Small intestine (tissue), 16 donors: Measurements from ENCODE around the gene N4BP3. TPM values are rescaled to one million over a fixed set of nuclear protein-coding genes. Genes with fewer than 3 reads are reported as not detected.

Experiments used
- DNase-seq, 2 donors: peaks; one replicate each; pipeline versions ENCODE4 v3.0.0 to v3.0.0-alpha.2; 2013
- FAIRE-seq: peaks from 2 replicates; lab custom pipeline; 2012; peaks lifted over from hg19 to GRCh38; lab: Jason Lieb, UNC
- H3K27ac ChIP-seq, 3 donors: one replicate each; pipeline ENCODE4 v1.5.1; 2013; ENCODE audit warnings: low read length in 2 of 3, mild to moderate bottlenecking in 2 of 3, control low read depth in 1 of 3, inconsistent platforms in 1 of 3, low read depth in 1 of 3, moderate library complexity in 1 of 3
- H3K27me3 ChIP-seq, 3 donors: one replicate each; pipeline ENCODE4 v1.6.1; 2013; ENCODE audit warnings: low read length in 3 of 3, inconsistent platforms in 1 of 3; ENCODE audit not compliant: control insufficient read depth in 3 of 3, insufficient read depth in 3 of 3
- H3K36me3 ChIP-seq, 3 donors: one replicate each; pipeline ENCODE4 v1.6.1; 2013; ENCODE audit warnings: low read length in 3 of 3, inconsistent platforms in 1 of 3, low read depth in 1 of 3, mild to moderate bottlenecking in 1 of 3, moderate library complexity in 1 of 3; ENCODE audit not compliant: control insufficient read depth in 3 of 3, insufficient read depth in 2 of 3
- H3K4me1 ChIP-seq, 3 donors: one replicate each; pipeline ENCODE4 v1.6.1; 2013; ENCODE audit warnings: low read length in 2 of 3, inconsistent platforms in 1 of 3, low read depth in 1 of 3, mild to moderate bottlenecking in 1 of 3, moderate library complexity in 1 of 3; ENCODE audit not compliant: control insufficient read depth in 3 of 3, insufficient read depth in 2 of 3
- H3K4me3 ChIP-seq, 3 donors: one replicate each; pipeline ENCODE4 v1.5.1; 2013; ENCODE audit warnings: low read length in 3 of 3, control low read depth in 1 of 3, inconsistent platforms in 1 of 3, low read depth in 1 of 3, mild to moderate bottlenecking in 1 of 3, moderate library complexity in 1 of 3
- H3K9me3 ChIP-seq, 2 donors: one replicate each; pipeline ENCODE4 v1.6.1; 2013; ENCODE audit warnings: low read depth in 1 of 2, low read length in 1 of 2; ENCODE audit not compliant: control insufficient read depth in 2 of 2, insufficient read depth in 1 of 2
- WGBS, 3 donors: extraction: QIAGEN DNeasy Blood & Tissue Kit; methylation state at CpG; one replicate each; pipeline ENCODE4 v1.1.7; 2013; 5-methylcytosine and 5-hydroxymethylcytosine counted together
- long read RNA-seq, 10 donors: transcript quantifications; one replicate each; lab custom pipeline, GENCODE V29; 2026
- polyA plus RNA-seq, 4 donors: library from polyadenylated mRNA; stranded (reverse) in 3 of 4; unstranded in 1 of 4; fragments of 200-250 nt in 3 of 4; fragments of 120-200 nt in 1 of 4; gene quantifications; one replicate each; pipeline versions ENCODE4 v1.2.1 to v1.2.3, GENCODE V29; 2013
- donor health status: healthy with polysubstance abuse.
- donor health status: control.
- donor health status: control.
- donor health status: Bipolar disorder and iron deficiency.
- donor health status: healthy.

N4BP3 gene, protein sequence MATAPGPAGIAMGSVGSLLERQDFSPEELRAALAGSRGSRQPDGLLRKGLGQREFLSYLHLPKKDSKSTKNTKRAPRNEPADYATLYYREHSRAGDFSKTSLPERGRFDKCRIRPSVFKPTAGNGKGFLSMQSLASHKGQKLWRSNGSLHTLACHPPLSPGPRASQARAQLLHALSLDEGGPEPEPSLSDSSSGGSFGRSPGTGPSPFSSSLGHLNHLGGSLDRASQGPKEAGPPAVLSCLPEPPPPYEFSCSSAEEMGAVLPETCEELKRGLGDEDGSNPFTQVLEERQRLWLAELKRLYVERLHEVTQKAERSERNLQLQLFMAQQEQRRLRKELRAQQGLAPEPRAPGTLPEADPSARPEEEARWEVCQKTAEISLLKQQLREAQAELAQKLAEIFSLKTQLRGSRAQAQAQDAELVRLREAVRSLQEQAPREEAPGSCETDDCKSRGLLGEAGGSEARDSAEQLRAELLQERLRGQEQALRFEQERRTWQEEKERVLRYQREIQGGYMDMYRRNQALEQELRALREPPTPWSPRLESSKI
- 1 to 10 TPM in 2 of 4 donors, under 1 TPM in 2; 0.22 to 2.1 (median 0.94) TPM for polyA plus RNA-seq
- long read RNA-seq, donor 1 = 0 reads
- long read RNA-seq, donor 2 = 0 reads
- long read RNA-seq, donor 3 = 0 reads
- long read RNA-seq, donor 4 = 0 reads
- long read RNA-seq, donor 5, full-length matches to known transcripts = 1 of 1 reads
- long read RNA-seq, donor 5, partial matches to known transcripts = 0 of 1 reads
- long read RNA-seq, donor 5, other reads (novel, unspliced or antisense) = 0 of 1 reads
- long read RNA-seq, donor 6 = 0 reads
- long read RNA-seq, donor 7, full-length matches to known transcripts = 3 of 11 reads
- long read RNA-seq, donor 7, partial matches to known transcripts = 8 of 11 reads
- long read RNA-seq, donor 7, other reads (novel, unspliced or antisense) = 0 of 11 reads
- long read RNA-seq, donor 8 = 0 reads
- long read RNA-seq, donor 9 = 0 reads
- long read RNA-seq, donor 10 = 0 reads

DNA sequence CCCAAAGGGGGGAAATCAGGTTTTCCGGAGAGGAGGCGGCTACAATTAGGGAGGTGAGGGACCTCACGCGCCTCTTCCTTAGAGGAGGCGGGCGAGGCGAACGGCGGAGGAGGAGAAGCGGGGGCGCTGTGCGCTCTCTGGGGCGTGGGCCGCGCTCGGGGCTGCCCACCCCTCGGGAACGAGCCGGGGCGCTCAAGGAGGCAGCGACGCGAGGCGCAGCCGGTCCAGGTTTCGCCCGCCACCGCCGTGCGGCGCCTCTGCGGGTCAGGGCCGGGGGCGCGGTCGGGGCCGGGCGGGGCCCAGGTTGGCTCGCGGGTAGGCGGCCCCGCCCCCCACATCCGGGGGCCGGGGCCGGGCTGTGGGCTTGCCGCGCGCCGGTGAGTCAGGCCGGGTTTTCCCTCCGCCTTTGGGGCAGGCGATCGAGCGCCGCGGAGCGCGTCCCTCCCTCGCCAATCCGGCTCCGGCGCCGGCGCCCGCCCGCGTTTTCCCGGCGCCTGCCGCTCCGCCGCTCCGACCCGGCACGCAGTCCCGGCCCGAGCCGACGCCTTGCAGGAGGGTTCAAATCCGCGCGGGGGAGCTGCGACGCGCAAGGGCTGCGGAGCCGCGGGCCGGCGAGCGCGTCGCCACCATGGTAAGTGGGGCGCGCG, at the start of gene N4BP3:
Gene N4BP3, plus strand, starts transcription at position 392 of the 647 bp plus-strand sequence. CDS start 6,052 bp downstream, outside the sequence.
- FAIRE-seq (no peak), DNase-seq (peak; percentile 48 to 73)
- no peaks in the 10 kb centered on the region for H3K36me3 ChIP-seq
- H3K9me3 ChIP-seq = no peaks in the 10 kb centered on the region
- 1 to 3% (median 1%) methylated on average over 45 to 96 of the region's 96 CpGs for WGBS, 3 donors
- H3K4me1 ChIP-seq = no peaks in the 10 kb centered on the region
- no peak within 1 kb of the TSS for H3K27ac ChIP-seq
- peak within 1 kb of the TSS in 2 of 3 donors; percentile 26 to 55 for H3K4me3 ChIP-seq
- H3K27me3 ChIP-seq = peaks cover 0 to 46% (median 18%) of the 10 kb centered on the region in 3 donors

DNA sequence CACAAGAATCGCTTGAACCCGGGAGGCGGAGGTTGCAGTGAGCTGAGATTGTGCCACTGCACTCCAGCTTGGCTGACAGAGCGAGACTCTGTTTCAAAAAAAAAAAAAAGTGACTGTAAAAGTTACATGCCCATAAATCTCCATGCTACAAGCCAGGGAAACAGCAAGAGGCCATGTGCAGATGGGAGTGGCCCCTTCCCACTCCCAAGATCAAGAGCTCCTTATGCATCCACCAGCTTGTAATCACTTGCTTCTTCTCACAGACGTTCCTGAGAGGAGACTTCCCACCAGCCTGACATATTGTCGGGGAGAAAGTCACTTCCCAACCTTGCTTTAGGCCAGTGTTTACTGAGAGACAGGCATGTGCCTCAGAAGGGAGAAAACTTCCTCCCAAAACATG, 45.6 kb upstream of the N4BP3 start:
- FAIRE-seq = no peak

DNA sequence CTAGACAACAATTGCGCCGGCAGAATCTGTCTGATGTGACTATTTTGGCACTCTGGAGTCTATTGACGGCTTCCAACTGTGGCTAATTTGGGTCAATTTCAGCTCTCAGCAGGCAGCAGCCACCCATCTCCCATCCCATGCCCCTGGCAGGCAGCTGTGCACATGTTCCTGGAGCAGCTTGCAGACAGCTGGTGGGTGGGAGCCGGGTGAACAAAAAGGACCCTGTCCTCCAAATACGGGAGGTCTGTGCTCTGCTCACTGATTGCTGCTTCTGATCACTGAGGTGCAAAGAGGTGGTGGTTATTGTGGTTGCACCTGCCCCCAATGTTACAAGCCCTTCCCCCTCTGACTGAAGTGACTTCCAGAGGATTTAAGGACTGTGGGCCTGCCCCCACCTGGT, 45.0 kb upstream of the N4BP3 start:
- no peak overlapping the region for H3K27ac ChIP-seq
- no peak for FAIRE-seq
- WGBS, 3 donors = 41 to 43% (median 43%) methylated on average over 5 of the region's 5 CpGs

More for the DNA sequence above, 45.6 kb upstream of the N4BP3 start:
- H3K4me3 ChIP-seq = no peak overlapping the region
- 53 to 62% (median 59%) methylated on average over 6 of the region's 6 CpGs for WGBS, 3 donors
- no peak for DNase-seq
- peaks cover 0 to 2% (median 0%) of the 10 kb centered on the region in 3 donors for H3K27me3 ChIP-seq
- no peaks in the 10 kb centered on the region for H3K36me3 ChIP-seq
- H3K27ac ChIP-seq = no peak overlapping the region
- no peaks in the 10 kb centered on the region for H3K9me3 ChIP-seq
- no peaks in the 10 kb centered on the region for H3K4me1 ChIP-seq

DNA sequence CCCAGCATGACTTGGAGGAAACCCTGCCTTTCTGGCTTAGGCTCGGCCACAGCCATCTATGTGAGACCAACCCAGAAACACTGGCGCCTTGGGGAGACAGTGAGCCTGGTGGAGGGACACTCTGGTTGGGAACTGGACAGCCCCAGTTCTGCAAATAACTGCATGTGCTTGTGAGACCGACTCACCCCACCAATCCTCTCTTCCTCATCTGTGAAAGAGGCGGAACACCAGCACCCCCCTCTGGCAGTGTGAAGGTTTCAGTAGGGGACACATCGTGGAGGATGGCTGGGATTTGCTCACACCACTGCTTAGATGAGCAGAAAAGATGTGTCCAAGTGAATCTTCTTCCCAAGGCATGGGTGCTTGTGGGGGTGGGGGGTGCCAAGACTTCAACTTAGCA, 43.4 kb upstream of the N4BP3 start:
- FAIRE-seq (no peak), DNase-seq (peak in 1 of 2 donors; percentile 22)
- Histone ChIP-seq H3K27me3 (peaks cover 0 to 2% (median 0%) of the 10 kb centered on the region in 3 donors), H3K4me1 (no peaks in the 10 kb centered on the region), H3K4me3 (no peak overlapping the region), H3K27ac (no peak overlapping the region), H3K36me3 (no peaks in the 10 kb centered on the region), H3K9me3 (no peaks in the 10 kb centered on the region)
- WGBS, 3 donors = 37 to 46% (median 41%) methylated on average over 5 of the region's 5 CpGs

More for the DNA sequence above, 45.0 kb upstream of the N4BP3 start:
- no peaks in the 10 kb centered on the region for H3K4me1 ChIP-seq
- H3K4me3 ChIP-seq = no peak overlapping the region
- H3K27me3 ChIP-seq = peaks cover 0 to 2% (median 0%) of the 10 kb centered on the region in 3 donors
- DNase-seq = no peak
- H3K36me3 ChIP-seq = no peaks in the 10 kb centered on the region
- H3K9me3 ChIP-seq = no peaks in the 10 kb centered on the region

DNA sequence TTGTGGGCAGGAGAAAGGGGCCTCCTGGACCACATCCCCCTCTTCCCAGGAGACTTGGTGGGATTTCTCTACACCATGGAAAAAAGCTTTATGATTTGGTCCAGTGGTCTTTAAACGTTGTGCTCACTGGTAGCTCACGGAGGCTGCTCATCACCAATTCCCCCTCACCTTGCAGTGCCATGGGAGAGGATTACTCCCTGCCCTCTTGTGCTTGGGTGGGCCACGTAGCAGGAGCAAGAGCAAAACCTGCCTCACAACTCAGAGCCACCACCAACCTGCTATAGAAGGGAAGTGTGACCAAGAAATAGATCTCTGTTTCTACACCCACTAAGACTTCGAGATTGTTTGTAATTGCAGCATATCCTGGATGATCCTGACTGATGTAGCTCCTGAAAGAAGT, 42.2 kb upstream of the N4BP3 start:
- DNase-seq (no peak), FAIRE-seq (no peak)
- Histone ChIP-seq H3K4me3 (no peak overlapping the region), H3K9me3 (no peaks in the 10 kb centered on the region), H3K36me3 (no peaks in the 10 kb centered on the region), H3K27ac (no peak overlapping the region), H3K4me1 (no peaks in the 10 kb centered on the region), H3K27me3 (peaks cover 0 to 2% (median 0%) of the 10 kb centered on the region in 3 donors)
- WGBS, 3 donors = 67 to 80% (median 68%) methylated on average over 4 of the region's 4 CpGs

DNA sequence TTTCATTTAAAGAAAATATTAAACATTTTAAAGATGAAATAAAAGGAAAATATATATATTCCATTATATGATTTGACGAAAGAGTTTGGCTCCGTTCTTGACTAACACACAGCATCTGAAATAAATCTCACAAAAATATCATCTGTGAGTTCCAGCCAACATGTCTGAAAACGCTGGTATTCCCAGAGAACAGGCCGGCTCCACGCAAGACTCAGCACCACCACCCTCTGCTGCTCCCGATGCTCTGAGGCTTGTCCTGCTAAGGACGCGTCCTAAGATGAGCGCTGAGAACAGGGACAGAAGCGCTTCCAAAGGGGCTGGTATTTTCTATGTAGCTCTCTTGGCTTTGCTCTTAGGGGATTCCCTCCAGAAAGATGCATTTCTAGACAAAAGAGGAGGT, 40.6 kb upstream of the N4BP3 start:
- H3K27ac ChIP-seq = no peak overlapping the region
- no peaks in the 10 kb centered on the region for H3K4me1 ChIP-seq
- DNase-seq (no peak), FAIRE-seq (no peak)
- H3K9me3 ChIP-seq = no peaks in the 10 kb centered on the region
- H3K36me3 ChIP-seq = no peaks in the 10 kb centered on the region
- H3K27me3 ChIP-seq = no peaks in the 10 kb centered on the region
- 85 to 89% (median 88%) methylated on average over 10 of the region's 10 CpGs for WGBS, 3 donors
- H3K4me3 ChIP-seq = no peak overlapping the region

DNA sequence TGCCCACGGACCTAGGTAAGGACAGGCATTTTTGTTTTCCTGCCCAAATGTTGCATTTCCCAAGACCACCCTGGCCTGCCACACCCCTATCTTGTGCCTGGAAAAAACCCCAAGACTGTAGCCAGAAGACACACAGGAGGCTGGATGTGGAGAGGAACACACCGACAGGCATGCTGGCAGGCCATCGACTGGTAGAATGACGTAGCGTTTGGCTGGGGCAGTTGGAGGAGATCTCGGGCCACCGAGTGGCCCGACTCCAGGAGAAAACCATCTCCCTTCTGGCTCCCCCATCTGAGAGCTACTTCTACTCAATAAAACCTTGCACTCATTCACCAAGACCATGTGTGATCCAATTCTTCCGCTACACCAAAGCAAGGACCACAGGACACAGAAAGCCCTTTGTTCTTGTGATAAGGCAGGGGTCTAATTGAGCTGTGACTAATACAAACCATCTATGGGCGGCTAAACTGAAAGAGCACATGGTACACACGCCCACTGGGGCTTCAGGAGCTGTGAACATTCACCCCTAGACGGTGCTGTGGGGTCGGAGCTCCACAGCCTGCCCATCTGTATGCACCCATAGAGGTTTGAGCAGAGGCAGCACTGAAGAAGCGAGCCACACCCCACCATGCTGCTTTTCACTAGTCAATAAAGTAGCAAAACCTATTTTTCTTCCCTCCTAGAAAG, 38.9 kb upstream of the N4BP3 start:
- H3K9me3 ChIP-seq = no peaks in the 10 kb centered on the region
- H3K36me3 ChIP-seq = no peaks in the 10 kb centered on the region
- no peaks in the 10 kb centered on the region for H3K27me3 ChIP-seq
- 25 to 38% (median 34%) methylated on average over 14 of the region's 14 CpGs for WGBS, 3 donors
- DNase-seq (peak in 1 of 2 donors; percentile 17), FAIRE-seq (no peak)
- H3K4me3 ChIP-seq = no peak overlapping the region
- no peak overlapping the region for H3K27ac ChIP-seq
- no peaks in the 10 kb centered on the region for H3K4me1 ChIP-seq
